HepG2 (cell line): ENCODE results near the gene LNPK. TPM values are rescaled to one million over a fixed set of nuclear protein-coding genes. Genes with fewer than 3 reads are reported as not detected.

Experiments used
- CBX1 ChIP-seq: IDR thresholded peaks from one replicate; pipeline ENCODE4 v1.6.1; 2016; ENCODE audit warnings: antibody characterized with exemption, low read depth
- CCAR2 ChIP-seq: fragments of 200-400 bp; formaldehyde crosslinking; optimal IDR thresholded peaks from 2 replicates; pipeline ENCODE3; 2018; ENCODE audit warnings: low read depth, mild to moderate bottlenecking, low read length, moderate library complexity
- DNMT3B ChIP-seq: conservative IDR thresholded peaks from 2 replicates; pipeline ENCODE4 v1.6.1; 2016; ENCODE audit warnings: missing biosample characterization, control low read depth
- IRX3 ChIP-seq: sonication (generic); formaldehyde crosslinking; IDR thresholded peaks from 2 replicates; pipeline ENCODE4 v1.8.1; 2023; ENCODE audit warnings: mild to moderate bottlenecking, low read depth, missing genetic modification reagents, borderline replicate concordance
- ZNF335 ChIP-seq: sonication (generic); formaldehyde crosslinking; IDR thresholded peaks from 2 replicates; pipeline ENCODE4 v1.4.0; 2020; ENCODE audit warnings: missing genetic modification reagents
- polyA plus RNA-seq, 8 experiments: library from polyadenylated mRNA; depleted of rRNA in 3 of 8; stranded (reverse) in 7 of 8; unstranded in 1 of 8; fragments of >200 nt; fragmentation: Illumina TruSeq in 4 of 8; extraction: Trizol in 4 of 8; gene quantifications; 2 replicates each; pipeline versions ENCODE4 v1.2.1 to v1.2.3, GENCODE V29; 2011 to 2016; ENCODE audit warnings: low read depth in 4 of 8, missing spikeins in 1 of 8, mixed read lengths in 1 of 8; ENCODE audit not compliant: insufficient read depth in 1 of 8
- total RNA-seq, 5 experiments: library from RNA; depleted of rRNA; stranded (reverse); fragments of >200 nt; fragmentation: Illumina TruSeq; extraction: Trizol; gene quantifications; 2 replicates each; pipeline ENCODE4 v1.2.3, GENCODE V29; 2016; ENCODE audit warnings: low read depth in 1 of 5
- TF ChIP-seq, protein P1 (sequence below), 2 experiments: fragments of 450-650 bp in 1 of 2; sonication (generic) in 1 of 2; formaldehyde crosslinking in 1 of 2; IDR thresholded peaks; 2 replicates each; pipeline versions ENCODE4 v1.6.1 to v1.8.0; 2016 to 2022; ENCODE audit warnings: antibody characterized with exemption in 1 of 2, mild to moderate bottlenecking in 1 of 2, missing genetic modification reagents in 1 of 2

Gene LNPK
- total and polyA plus RNA-seq, 2 of the 13 experiments (the other 11 are each of a cell fraction or from before 2014, with no cell fraction given): 25.4 to 26.1 TPM

DNA sequence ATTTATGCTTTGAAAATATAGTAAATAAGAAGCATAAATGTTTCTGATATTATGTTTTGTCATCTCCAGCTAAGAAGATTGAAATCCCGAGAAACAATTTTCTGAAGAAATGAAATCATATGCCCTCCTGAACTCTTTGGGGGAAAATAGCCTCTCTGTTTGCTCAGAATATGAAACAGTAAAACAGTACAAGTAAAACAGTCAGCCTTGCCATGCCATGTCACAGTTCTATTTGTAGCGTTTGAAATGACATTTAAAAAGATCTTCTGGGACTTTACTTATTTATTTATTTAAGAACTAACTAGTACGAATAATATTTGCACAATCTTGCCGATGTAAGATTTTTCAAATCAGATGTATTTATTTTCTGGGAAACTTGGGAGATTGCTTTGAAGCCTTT lies 98.0 kb downstream of the LNPK start (continued):
- TF ChIP-seq, protein P1, sequence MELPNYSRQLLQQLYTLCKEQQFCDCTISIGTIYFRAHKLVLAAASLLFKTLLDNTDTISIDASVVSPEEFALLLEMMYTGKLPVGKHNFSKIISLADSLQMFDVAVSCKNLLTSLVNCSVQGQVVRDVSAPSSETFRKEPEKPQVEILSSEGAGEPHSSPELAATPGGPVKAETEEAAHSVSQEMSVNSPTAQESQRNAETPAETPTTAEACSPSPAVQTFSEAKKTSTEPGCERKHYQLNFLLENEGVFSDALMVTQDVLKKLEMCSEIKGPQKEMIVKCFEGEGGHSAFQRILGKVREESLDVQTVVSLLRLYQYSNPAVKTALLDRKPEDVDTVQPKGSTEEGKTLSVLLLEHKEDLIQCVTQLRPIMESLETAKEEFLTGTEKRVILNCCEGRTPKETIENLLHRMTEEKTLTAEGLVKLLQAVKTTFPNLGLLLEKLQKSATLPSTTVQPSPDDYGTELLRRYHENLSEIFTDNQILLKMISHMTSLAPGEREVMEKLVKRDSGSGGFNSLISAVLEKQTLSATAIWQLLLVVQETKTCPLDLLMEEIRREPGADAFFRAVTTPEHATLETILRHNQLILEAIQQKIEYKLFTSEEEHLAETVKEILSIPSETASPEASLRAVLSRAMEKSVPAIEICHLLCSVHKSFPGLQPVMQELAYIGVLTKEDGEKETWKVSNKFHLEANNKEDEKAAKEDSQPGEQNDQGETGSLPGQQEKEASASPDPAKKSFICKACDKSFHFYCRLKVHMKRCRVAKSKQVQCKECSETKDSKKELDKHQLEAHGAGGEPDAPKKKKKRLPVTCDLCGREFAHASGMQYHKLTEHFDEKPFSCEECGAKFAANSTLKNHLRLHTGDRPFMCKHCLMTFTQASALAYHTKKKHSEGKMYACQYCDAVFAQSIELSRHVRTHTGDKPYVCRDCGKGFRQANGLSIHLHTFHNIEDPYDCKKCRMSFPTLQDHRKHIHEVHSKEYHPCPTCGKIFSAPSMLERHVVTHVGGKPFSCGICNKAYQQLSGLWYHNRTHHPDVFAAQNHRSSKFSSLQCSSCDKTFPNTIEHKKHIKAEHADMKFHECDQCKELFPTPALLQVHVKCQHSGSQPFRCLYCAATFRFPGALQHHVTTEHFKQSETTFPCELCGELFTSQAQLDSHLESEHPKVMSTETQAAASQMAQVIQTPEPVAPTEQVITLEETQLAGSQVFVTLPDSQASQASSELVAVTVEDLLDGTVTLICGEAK (IDR thresholded peaks at IDR 0.05): no peak
- TF ChIP-seq, protein P1 (CRISPR knock-in tag; IDR thresholded peaks at IDR 0.05): no peak
- TF ChIP-seq DNMT3B (CRISPR knock-in tag) (no peak), CCAR2 (no peak), IRX3 (CRISPR knock-in tag) (no peak), ZNF335 (CRISPR knock-in tag) (no peak), CBX1 (no peak)
